ENCODE measurements around the gene OR2AG2.

The OR2AG2 gene

GRCh38 chr11:6746626-6747025 is 25.1 kb downstream of the OR2AG2 start:
- Histone ChIP-seq H3K4me1 (ENCODE audit: control insufficient read depth, low read length) (peaks cover 50% of the 10 kb centered on the region), H3K27me3 (ENCODE audit: control insufficient read depth, low read length) (no peaks in the 10 kb centered on the region), H3K4me2 (ENCODE audit: low read length) (peak overlapping the region; percentile 67), H3F3A (ENCODE audit: control insufficient read depth, insufficient read depth) (no peaks in the 10 kb centered on the region), H3K9me2 (replicated peaks; ENCODE audit: control insufficient read depth, low read length) (no peaks in the 10 kb centered on the region), H3K9me3 (ENCODE audit: control insufficient read depth, insufficient read depth, low read length) (no peaks in the 10 kb centered on the region), H3K79me2 (ENCODE audit: control insufficient read depth, low read length) (no peaks in the 10 kb centered on the region), H3K27ac (ENCODE audit: low read depth, low read length) (0 out of 2 replicates have a peak overlapping the region, but pooled peaks have one; percentile 3), H3K4me3 (ENCODE audit: low read length) (peak overlapping the region; percentile 50), H4K20me1 (ENCODE audit: control insufficient read depth, insufficient read depth, low read depth, low read length) (no peaks in the 10 kb centered on the region), H3K36me3 (ENCODE audit: control insufficient read depth, low read length) (no peaks in the 10 kb centered on the region)
- TF ChIP-seq CTCF (IDR thresholded peaks at IDR 0.05; ENCODE audit: low read depth, low read length, poor library complexity, severe bottlenecking) (no peak), EZH2phosphoT487 (IDR thresholded peaks at IDR 0.05; ENCODE audit: borderline replicate concordance, low read length) (no peak)

GRCh38 chr11:6746086-6746618 is 25.6 kb downstream of the OR2AG2 start:
- no peaks in the 10 kb centered on the region for H3K79me2 ChIP-seq (ENCODE audit: control insufficient read depth, low read length)
- peaks cover 50% of the 10 kb centered on the region for H3K4me1 ChIP-seq (ENCODE audit: control insufficient read depth, low read length)
- no peak for TF ChIP-seq CTCF (IDR thresholded peaks at IDR 0.05; ENCODE audit: low read depth, low read length, poor library complexity, severe bottlenecking)
- TF ChIP-seq EZH2phosphoT487 (IDR thresholded peaks at IDR 0.05; ENCODE audit: borderline replicate concordance, low read length) = no peak
- peak overlapping the region; percentile 50 for H3K4me3 ChIP-seq (ENCODE audit: low read length)
- no peaks in the 10 kb centered on the region for H3F3A ChIP-seq (ENCODE audit: control insufficient read depth, insufficient read depth)
- H4K20me1 ChIP-seq (ENCODE audit: control insufficient read depth, insufficient read depth, low read depth, low read length) = no peaks in the 10 kb centered on the region
- no peaks in the 10 kb centered on the region for H3K9me3 ChIP-seq (ENCODE audit: control insufficient read depth, insufficient read depth, low read length)
- peak overlapping the region; percentile 67 for H3K4me2 ChIP-seq (ENCODE audit: low read length)
- no peaks in the 10 kb centered on the region for H3K36me3 ChIP-seq (ENCODE audit: control insufficient read depth, low read length)
- no peaks in the 10 kb centered on the region for H3K9me2 ChIP-seq (replicated peaks; ENCODE audit: control insufficient read depth, low read length)
- 0 out of 2 replicates have a peak overlapping the region, but pooled peaks have one; percentile 2 for H3K27ac ChIP-seq (ENCODE audit: low read depth, low read length)
- no peaks in the 10 kb centered on the region for H3K27me3 ChIP-seq (ENCODE audit: control insufficient read depth, low read length)

- Histone ChIP-seq H4K20me1 (ENCODE audit: control insufficient read depth, insufficient read depth, low read depth, low read length) (no peaks in the 10 kb centered on the region), H3K4me2 (ENCODE audit: low read length) (peak overlapping the region; percentile 67), H3K36me3 (ENCODE audit: control insufficient read depth, low read length) (no peaks in the 10 kb centered on the region), H3K79me2 (ENCODE audit: control insufficient read depth, low read length) (no peaks in the 10 kb centered on the region), H3F3A (ENCODE audit: control insufficient read depth, insufficient read depth) (no peaks in the 10 kb centered on the region), H3K4me1 (ENCODE audit: control insufficient read depth, low read length) (peaks cover 50% of the 10 kb centered on the region), H3K9me3 (ENCODE audit: control insufficient read depth, insufficient read depth, low read length) (no peaks in the 10 kb centered on the region), H3K9me2 (replicated peaks; ENCODE audit: control insufficient read depth, low read length) (no peaks in the 10 kb centered on the region), H3K27me3 (ENCODE audit: control insufficient read depth, low read length) (no peaks in the 10 kb centered on the region), H3K27ac (ENCODE audit: low read depth, low read length) (no peak overlapping the region), H3K4me3 (ENCODE audit: low read length) (peak overlapping the region; percentile 50)
- TF ChIP-seq EZH2phosphoT487 (IDR thresholded peaks at IDR 0.05; ENCODE audit: borderline replicate concordance, low read length) = no peak
- TF ChIP-seq CTCF (IDR thresholded peaks at IDR 0.05; ENCODE audit: low read depth, low read length, poor library complexity, severe bottlenecking) = no peak
These were observed 26.2 kb downstream of the OR2AG2 start for GRCh38 chr11:6745465-6746015.
